CD14-positive monocyte (primary cell): ENCODE data around the gene DBNDD1. TPM values are rescaled to one million over a fixed set of nuclear protein-coding genes. Genes with fewer than 3 reads are reported as not detected.

ENCODE experiments used
- DNase-seq, 3 donors: peaks; one replicate each; pipeline ENCODE4 v3.0.0-alpha.2; 2011 to 2022
- H2AFZ ChIP-seq: 2 replicates; pipeline ENCODE4 v1.6.0; 2012; ENCODE audit warnings: mild to moderate bottlenecking, low read depth, low read length, inconsistent platforms; ENCODE audit not compliant: insufficient read depth, poor library complexity, severe bottlenecking
- H3K27ac ChIP-seq, 2 donors: 1 replicate in 1 of 2; 2 replicates in 1 of 2; pipeline ENCODE4 v1.5.1; 2012 to 2013; ENCODE audit warnings: low read length in 2 of 2, control low read depth in 1 of 2, inconsistent platforms in 1 of 2, low read depth in 1 of 2, mild to moderate bottlenecking in 1 of 2
- H3K27me3 ChIP-seq, 2 donors: one replicate each; pipeline versions ENCODE4 v1.6.0 to v1.6.1; 2011 to 2013; ENCODE audit warnings: low read length in 2 of 2; ENCODE audit not compliant: control insufficient read depth in 2 of 2, insufficient read depth in 2 of 2
- H3K36me3 ChIP-seq, 2 donors: replicated peaks in 1 of 2; 1 replicate in 1 of 2; 2 replicates in 1 of 2; pipeline versions ENCODE4 v1.5.1 to v1.6.1; 2012 to 2013; ENCODE audit warnings: low read length in 2 of 2, control low read depth in 1 of 2, inconsistent platforms in 1 of 2, mild to moderate bottlenecking in 1 of 2; ENCODE audit not compliant: insufficient read depth in 2 of 2, control insufficient read depth in 1 of 2
- H3K4me1 ChIP-seq, 2 donors: 1 replicate in 1 of 2; 2 replicates in 1 of 2; pipeline versions ENCODE4 v1.5.1 to v1.6.1; 2012 to 2013; ENCODE audit warnings: low read length in 2 of 2, control low read depth in 1 of 2, inconsistent platforms in 1 of 2, mild to moderate bottlenecking in 1 of 2, moderate library complexity in 1 of 2; ENCODE audit not compliant: insufficient read depth in 2 of 2, control insufficient read depth in 1 of 2
- H3K4me2 ChIP-seq: replicated peaks from 2 replicates; pipeline ENCODE3; 2012; ENCODE audit warnings: low read length, moderate library complexity, mild to moderate bottlenecking; ENCODE audit not compliant: poor library complexity, severe bottlenecking; ENCODE audit errors: extremely low read depth
- H3K4me3 ChIP-seq, 3 experiments: fragments of 200-600 bp in 1 of 3; sonication (generic) in 1 of 3; replicated peaks in 1 of 3; 1 replicate in 2 of 3; 2 replicates in 1 of 3; pipeline ENCODE4 v1.5.1; 2011 to 2013; ENCODE audit warnings: low read length in 3 of 3, mild to moderate bottlenecking in 3 of 3, control low read depth in 2 of 3, low read depth in 2 of 3, inconsistent platforms in 1 of 3, moderate library complexity in 1 of 3
- H3K79me2 ChIP-seq: 2 replicates; pipeline ENCODE4 v1.6.0; 2012; ENCODE audit warnings: mild to moderate bottlenecking, control low read depth, inconsistent platforms, low read length, moderate library complexity; ENCODE audit not compliant: insufficient read depth
- H3K9ac ChIP-seq: 2 replicates; pipeline ENCODE4 v1.6.0; 2017; ENCODE audit warnings: low read length, mild to moderate bottlenecking; ENCODE audit not compliant: insufficient read depth, poor library complexity, severe bottlenecking
- H3K9me3 ChIP-seq, 2 donors: replicated peaks in 1 of 2; 1 replicate in 1 of 2; 2 replicates in 1 of 2; pipeline versions ENCODE4 v1.5.1 to v1.6.1; 2012 to 2013; ENCODE audit warnings: low read length in 2 of 2, control low read depth in 1 of 2; ENCODE audit not compliant: control insufficient read depth in 1 of 2, insufficient read depth in 1 of 2
- H4K20me1 ChIP-seq: 2 replicates; pipeline ENCODE4 v1.6.0; 2012; ENCODE audit warnings: mild to moderate bottlenecking, low read length, control low read depth, moderate library complexity; ENCODE audit not compliant: insufficient read depth
- H3K27ac Mint-ChIP-seq, 7 donors: one replicate each; pipeline ENCODE4 v1.8.0; 2020; ENCODE audit warnings: mild to moderate bottlenecking in 7 of 7, mixed read lengths in 7 of 7, moderate library complexity in 6 of 7, inconsistent platforms in 2 of 7
- H3K27me3 Mint-ChIP-seq, 3 donors: one replicate each; pipeline ENCODE4 v1.8.0; 2021 to 2022; ENCODE audit warnings: low read depth in 3 of 3, mild to moderate bottlenecking in 3 of 3, mixed read lengths in 3 of 3, moderate library complexity in 3 of 3, inconsistent platforms in 1 of 3
- H3K36me3 Mint-ChIP-seq, 2 donors: one replicate each; pipeline ENCODE4 v1.8.0; 2020; ENCODE audit warnings: mixed read lengths in 2 of 2, inconsistent platforms in 1 of 2, mild to moderate bottlenecking in 1 of 2
- H3K4me1 Mint-ChIP-seq: one replicate; pipeline ENCODE4 v1.8.0; 2020; ENCODE audit warnings: mild to moderate bottlenecking, mixed read lengths
- H3K4me3 Mint-ChIP-seq, 2 donors: one replicate each; pipeline ENCODE4 v1.8.0; 2020; ENCODE audit warnings: mild to moderate bottlenecking in 2 of 2, mixed read lengths in 2 of 2, moderate library complexity in 1 of 2
- H3K9me3 Mint-ChIP-seq, 7 donors: one replicate each; pipeline ENCODE4 v1.8.0; 2020 to 2022; ENCODE audit warnings: mixed read lengths in 7 of 7, mild to moderate bottlenecking in 6 of 7, moderate library complexity in 6 of 7, inconsistent platforms in 2 of 7
- CTCF ChIP-seq: fragments of 200-600 bp; IDR thresholded peaks from one replicate; pipeline ENCODE4 v1.8.0; 2022; ENCODE audit warnings: antibody characterized with exemption, mild to moderate bottlenecking
- WGBS: methylation state at CpG from one replicate; pipeline ENCODE4 v1.1.5; 2013; ENCODE audit warnings: missing lambda C conversion rate; ENCODE audit not compliant: insufficient coverage; 5-methylcytosine and 5-hydroxymethylcytosine counted together
- intact Hi-C, 2 donors: fragments of 100-400 bp; cut with micrococcal nuclease; formaldehyde crosslinking; loops; one replicate each; pipeline versions ENCODE4 v1.15.0 to v1.15.1; 2023
- polyA plus RNA-seq, 3 donors: library from polyadenylated mRNA; depleted of rRNA in 1 of 3; unstranded in 2 of 3; stranded (reverse) in 1 of 3; fragments of 300-500 nt in 2 of 3; fragments of >200 nt in 1 of 3; fragmentation: Illumina TruSeq in 2 of 3; gene quantifications; 1 replicate in 2 of 3; 2 replicates in 1 of 3; pipeline ENCODE4 v1.2.3, GENCODE V29; 2012 to 2021

Gene DBNDD1
- polyA plus RNA-seq, 3 donors: 0.07 TPM; not detected in 2

- WGBS: 62% methylated on average over 15 of the region's 23 CpGs
- peak overlapping the region; percentile 83 for H2AFZ ChIP-seq
- H3K4me1 Mint-ChIP-seq: peaks cover 14% of the 10 kb centered on the region
These were observed 27.1 kb upstream of the DBNDD1 start for GRCh38 chr16:90046122-90046970.

DNA sequence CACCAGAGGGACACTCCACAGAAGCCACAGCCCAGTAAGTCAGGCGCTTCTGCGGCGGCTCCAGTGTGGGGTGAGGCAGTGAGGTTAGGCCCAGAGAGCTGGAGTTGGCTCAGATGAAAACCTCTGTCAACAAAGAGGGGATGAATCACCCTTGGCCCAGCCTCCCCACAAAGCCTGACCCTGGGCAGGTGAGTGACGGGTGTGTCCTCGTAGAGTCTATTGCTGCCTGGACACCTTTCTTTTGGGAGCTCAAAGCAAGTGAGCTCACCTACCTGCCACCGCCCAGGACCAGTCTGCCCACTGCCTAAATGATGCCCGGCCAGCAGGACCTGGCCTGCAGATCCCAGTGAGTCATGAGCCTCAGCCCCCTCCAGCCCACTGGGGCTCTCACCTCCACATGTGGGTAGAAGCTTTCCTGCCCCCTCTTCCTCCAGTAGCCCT lies 24.9 kb upstream of the DBNDD1 start:
- intact Hi-C loops: no loop called here
- Histone ChIP-seq H3K9me3 (no peaks in the 10 kb centered on the region), H3K79me2 (no peaks in the 10 kb centered on the region), H4K20me1 (no peaks in the 10 kb centered on the region), H3K4me1 (peaks cover 10 to 12% of the 10 kb centered on the region in 2 donors), H3K27me3 (peaks cover 9 to 21% of the 10 kb centered on the region in 2 donors), H3K4me3 (no peak overlapping the region), H3K27ac (no peak overlapping the region), H2AFZ (no peak overlapping the region), H3K9ac (no peak overlapping the region), H3K4me2 (no peak overlapping the region), H3K36me3 (no peaks in the 10 kb centered on the region)
- Mint-ChIP-seq H3K36me3 (peaks cover 2 to 4% of the 10 kb centered on the region in 2 donors), H3K27ac (peak overlapping the region in 1 of 7 donors; percentile 33), H3K27me3 (peaks cover 15 to 37% (median 25%) of the 10 kb centered on the region in 3 donors), H3K9me3 (peaks cover 0 to 6% (median 0%) of the 10 kb centered on the region in 7 donors), H3K4me1 (peaks cover 14% of the 10 kb centered on the region), H3K4me3 (no peak overlapping the region)
- TF ChIP-seq CTCF: no peak
- DNase-seq: no peak
- 94% methylated on average over 5 of the region's 7 CpGs for WGBS

More at GRCh38 chr16:90046122-90046970, 27.1 kb upstream of the DBNDD1 start:
- H3K9ac ChIP-seq: peak overlapping the region; percentile 57
- H3K4me3 Mint-ChIP-seq: peak overlapping the region; percentile 39 to 70
- TF ChIP-seq CTCF: no peak
- H3K36me3 Mint-ChIP-seq: peaks cover 0 to 2% of the 10 kb centered on the region in 2 donors
- H3K79me2 ChIP-seq: no peaks in the 10 kb centered on the region
- peaks cover 17 to 37% (median 26%) of the 10 kb centered on the region in 3 donors for H3K27me3 Mint-ChIP-seq
- intact Hi-C loops: no loop called here
- peaks cover 10 to 12% of the 10 kb centered on the region in 2 donors for H3K4me1 ChIP-seq
- H3K27ac ChIP-seq: no peak overlapping the region
- H3K27ac Mint-ChIP-seq: no peak overlapping the region
- no peak for DNase-seq
- H3K4me3 ChIP-seq: peak overlapping the region in 1 of 3 experiments; percentile 72
- H3K4me2 ChIP-seq: peak overlapping the region; percentile 82
- H3K9me3 Mint-ChIP-seq: peaks cover 0 to 6% (median 0%) of the 10 kb centered on the region in 7 donors
- no peaks in the 10 kb centered on the region for H4K20me1 ChIP-seq
- no peaks in the 10 kb centered on the region for H3K9me3 ChIP-seq
- H3K36me3 ChIP-seq: no peaks in the 10 kb centered on the region
- H3K27me3 ChIP-seq: peaks cover 9 to 21% of the 10 kb centered on the region in 2 donors
